ENCODE results near the gene RNF43.

RNF43 gene

DNA sequence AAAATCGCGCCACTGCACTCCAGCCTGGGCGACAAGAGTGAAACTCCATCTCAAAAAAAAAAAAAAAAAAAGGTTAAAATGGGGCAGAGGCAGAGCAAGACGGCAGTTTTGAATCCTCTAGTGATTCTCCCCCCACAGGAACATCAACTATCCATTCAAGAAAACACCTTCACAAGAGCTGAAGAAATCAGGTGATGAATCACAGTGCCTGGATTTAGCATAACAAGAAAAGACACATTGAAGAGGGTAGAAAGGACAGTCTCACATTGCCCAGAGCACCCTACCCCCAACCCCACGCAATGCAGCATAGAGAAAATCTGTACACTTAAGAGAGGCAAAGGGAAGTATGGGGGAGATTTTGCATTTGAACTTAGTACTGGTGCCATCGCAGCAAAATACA lies 28.8 kb upstream of the RNF43 start:
- no peak overlapping the region for H4K91ac ChIP-seq (ENCODE audit: low read depth, low read length)
- H3K9ac ChIP-seq (ENCODE audit: low read length), result no peak overlapping the region
- no peak for DNase-seq
- no peak overlapping the region for H3K4me3 ChIP-seq (ENCODE audit: low read depth, low read length)
- no peak overlapping the region for H3K4me2 ChIP-seq (ENCODE audit: low read length)
- H3K9me3 ChIP-seq (ENCODE audit: insufficient read depth, low read depth, low read length), result no peaks in the 10 kb centered on the region
- no peaks in the 10 kb centered on the region for H3K27me3 ChIP-seq (ENCODE audit: insufficient read depth, low read length)
- H3K23ac ChIP-seq (ENCODE audit: low read length), result no peak overlapping the region
- H2AFZ ChIP-seq (ENCODE audit: insufficient read depth, low read length, poor library complexity), result no peak overlapping the region
- H3K79me2 ChIP-seq (ENCODE audit: control insufficient read depth, insufficient read depth, low read length, poor library complexity), result no peaks in the 10 kb centered on the region
- no peaks in the 10 kb centered on the region for H3K4me1 ChIP-seq (ENCODE audit: control insufficient read depth in 1 of 2, insufficient read depth in 2 of 2, low read length in 2 of 2)
- no peak overlapping the region for H2BK120ac ChIP-seq (ENCODE audit: insufficient read depth, low read length, poor library complexity)
- H3K79me1 ChIP-seq (ENCODE audit: low read length), result no peaks in the 10 kb centered on the region
- H3K36me3 ChIP-seq (ENCODE audit: control insufficient read depth in 1 of 2, insufficient read depth in 2 of 2, low read length in 2 of 2), result no peaks in the 10 kb centered on the region
- no peak overlapping the region for H3K4ac ChIP-seq (ENCODE audit: low read depth, low read length)
- no peak overlapping the region for H2BK5ac ChIP-seq (ENCODE audit: low read depth, low read length, poor library complexity)
- H3K14ac ChIP-seq (ENCODE audit: low read length), result no peak overlapping the region
- H4K8ac ChIP-seq (ENCODE audit: low read depth, low read length), result no peak overlapping the region
- H3K27ac ChIP-seq (ENCODE audit: low read depth, low read length), result no peak overlapping the region
- WGBS (ENCODE audit: extremely low coverage, insufficient coverage, insufficient read length), result no CpG with 5 or more reads among the region's 6 CpGs
- no peak overlapping the region for H2BK12ac ChIP-seq (ENCODE audit: low read length)
- no peak overlapping the region for H2AK5ac ChIP-seq (ENCODE audit: low read length)
- no peak overlapping the region for H3K18ac ChIP-seq (ENCODE audit: low read length)
- no peak overlapping the region for H4K12ac ChIP-seq (ENCODE audit: low read depth, low read length)

GRCh38 chr17:58436805-58437239 lies 19.5 kb upstream of the RNF43 start:
- no peak overlapping the region for H3K4me2 ChIP-seq (ENCODE audit: low read length)
- no peak overlapping the region for H2AFZ ChIP-seq (ENCODE audit: insufficient read depth, low read length, poor library complexity)
- no peak overlapping the region for H2AK5ac ChIP-seq (ENCODE audit: low read length)
- no peaks in the 10 kb centered on the region for H3K79me2 ChIP-seq (ENCODE audit: control insufficient read depth, insufficient read depth, low read length, poor library complexity)
- H4K12ac ChIP-seq (ENCODE audit: low read depth, low read length), result no peak overlapping the region
- H4K91ac ChIP-seq (ENCODE audit: low read depth, low read length), result no peak overlapping the region
- no peaks in the 10 kb centered on the region for H3K4me1 ChIP-seq (ENCODE audit: control insufficient read depth in 1 of 2, insufficient read depth in 2 of 2, low read length in 2 of 2)
- no peak overlapping the region for H3K4ac ChIP-seq (ENCODE audit: low read depth, low read length)
- H4K8ac ChIP-seq (ENCODE audit: low read depth, low read length), result no peak overlapping the region
- H3K9ac ChIP-seq (ENCODE audit: low read length), result no peak overlapping the region
- no peak overlapping the region for H3K4me3 ChIP-seq (ENCODE audit: low read depth, low read length)
- no peak overlapping the region for H3K23ac ChIP-seq (ENCODE audit: low read length)
- no peak overlapping the region for H3K14ac ChIP-seq (ENCODE audit: low read length)
- WGBS (ENCODE audit: extremely low coverage, insufficient coverage, insufficient read length), result no CpG with 5 or more reads among the region's 5 CpGs
- H3K27me3 ChIP-seq (ENCODE audit: insufficient read depth, low read length), result no peaks in the 10 kb centered on the region
- no peak overlapping the region for H3K27ac ChIP-seq (ENCODE audit: low read depth, low read length)
- H2BK12ac ChIP-seq (ENCODE audit: low read length), result no peak overlapping the region
- H3K79me1 ChIP-seq (ENCODE audit: low read length), result no peaks in the 10 kb centered on the region
- no peaks in the 10 kb centered on the region for H3K9me3 ChIP-seq (ENCODE audit: insufficient read depth, low read depth, low read length)
- no peak overlapping the region for H3K18ac ChIP-seq (ENCODE audit: low read length)
- DNase-seq, result no peak
- no peaks in the 10 kb centered on the region for H3K36me3 ChIP-seq (ENCODE audit: control insufficient read depth in 1 of 2, insufficient read depth in 2 of 2, low read length in 2 of 2)
- H2BK120ac ChIP-seq (ENCODE audit: insufficient read depth, low read length, poor library complexity), result no peak overlapping the region
- H2BK5ac ChIP-seq (ENCODE audit: low read depth, low read length, poor library complexity), result no peak overlapping the region

GRCh38 chr17:58436245-58436644 lies 18.9 kb upstream of the RNF43 start:
- no peaks in the 10 kb centered on the region for H3K27me3 ChIP-seq (ENCODE audit: insufficient read depth, low read length)
- no peak overlapping the region for H2BK120ac ChIP-seq (ENCODE audit: insufficient read depth, low read length, poor library complexity)
- no peak overlapping the region for H3K14ac ChIP-seq (ENCODE audit: low read length)
- H3K4ac ChIP-seq (ENCODE audit: low read depth, low read length), result no peak overlapping the region
- H2BK12ac ChIP-seq (ENCODE audit: low read length), result no peak overlapping the region
- no peaks in the 10 kb centered on the region for H3K4me1 ChIP-seq (ENCODE audit: control insufficient read depth in 1 of 2, insufficient read depth in 2 of 2, low read length in 2 of 2)
- no peak overlapping the region for H3K23ac ChIP-seq (ENCODE audit: low read length)
- no peak overlapping the region for H3K9ac ChIP-seq (ENCODE audit: low read length)
- H3K9me3 ChIP-seq (ENCODE audit: insufficient read depth, low read depth, low read length), result no peaks in the 10 kb centered on the region
- no peak overlapping the region for H3K18ac ChIP-seq (ENCODE audit: low read length)
- H3K79me2 ChIP-seq (ENCODE audit: control insufficient read depth, insufficient read depth, low read length, poor library complexity), result no peaks in the 10 kb centered on the region
- no peak overlapping the region for H3K4me2 ChIP-seq (ENCODE audit: low read length)
- no peak for DNase-seq
- H3K27ac ChIP-seq (ENCODE audit: low read depth, low read length), result no peak overlapping the region
- no peak overlapping the region for H4K12ac ChIP-seq (ENCODE audit: low read depth, low read length)
- H2BK5ac ChIP-seq (ENCODE audit: low read depth, low read length, poor library complexity), result no peak overlapping the region
- H4K91ac ChIP-seq (ENCODE audit: low read depth, low read length), result no peak overlapping the region
- H4K8ac ChIP-seq (ENCODE audit: low read depth, low read length), result no peak overlapping the region
- no peak overlapping the region for H2AFZ ChIP-seq (ENCODE audit: insufficient read depth, low read length, poor library complexity)
- no peaks in the 10 kb centered on the region for H3K36me3 ChIP-seq (ENCODE audit: control insufficient read depth in 1 of 2, insufficient read depth in 2 of 2, low read length in 2 of 2)
- H3K79me1 ChIP-seq (ENCODE audit: low read length), result no peaks in the 10 kb centered on the region
- H2AK5ac ChIP-seq (ENCODE audit: low read length), result no peak overlapping the region
- H3K4me3 ChIP-seq (ENCODE audit: low read depth, low read length), result no peak overlapping the region

- DNase-seq, result no peak
- Histone ChIP-seq H3K4me1 (ENCODE audit: control insufficient read depth in 1 of 2, insufficient read depth in 2 of 2, low read length in 2 of 2) (no peaks in the 10 kb centered on the region), H3K27me3 (ENCODE audit: insufficient read depth, low read length) (no peaks in the 10 kb centered on the region), H3K79me1 (ENCODE audit: low read length) (no peaks in the 10 kb centered on the region), H2AFZ (ENCODE audit: insufficient read depth, low read length, poor library complexity) (no peak overlapping the region), H2BK5ac (ENCODE audit: low read depth, low read length, poor library complexity) (no peak overlapping the region), H2BK120ac (ENCODE audit: insufficient read depth, low read length, poor library complexity) (no peak overlapping the region), H3K79me2 (ENCODE audit: control insufficient read depth, insufficient read depth, low read length, poor library complexity) (no peaks in the 10 kb centered on the region), H3K18ac (ENCODE audit: low read length) (no peak overlapping the region), H3K4ac (ENCODE audit: low read depth, low read length) (no peak overlapping the region), H4K8ac (ENCODE audit: low read depth, low read length) (no peak overlapping the region), H4K91ac (ENCODE audit: low read depth, low read length) (no peak overlapping the region), H3K36me3 (ENCODE audit: control insufficient read depth in 1 of 2, insufficient read depth in 2 of 2, low read length in 2 of 2) (no peaks in the 10 kb centered on the region), H3K4me3 (ENCODE audit: low read depth, low read length) (no peak overlapping the region), H3K9ac (ENCODE audit: low read length) (no peak overlapping the region), H3K9me3 (ENCODE audit: insufficient read depth, low read depth, low read length) (no peaks in the 10 kb centered on the region), H4K12ac (ENCODE audit: low read depth, low read length) (no peak overlapping the region), H2BK12ac (ENCODE audit: low read length) (no peak overlapping the region), H2AK5ac (ENCODE audit: low read length) (no peak overlapping the region), H3K23ac (ENCODE audit: low read length) (no peak overlapping the region), H3K14ac (ENCODE audit: low read length) (no peak overlapping the region), H3K27ac (ENCODE audit: low read depth, low read length) (no peak overlapping the region), H3K4me2 (ENCODE audit: low read length) (no peak overlapping the region)
- WGBS (ENCODE audit: extremely low coverage, insufficient coverage, insufficient read length), result no CpG with 5 or more reads among the region's 7 CpGs
These were observed 15.7 kb upstream of the RNF43 start for GRCh38 chr17:58432806-58433573.

All from trophoblast cell (in vitro differentiated cells and primary cell).